Activated CD4-positive, alpha-beta T cell treated with anti-CD3 and anti-CD28 coated beads, Interleukin-2, amount 10 ng/mL, durations not matched to agents 24 days and 14 days (primary cell): ENCODE data around the gene ETV5. TPM values are rescaled to one million over a fixed set of nuclear protein-coding genes. Genes with fewer than 3 reads are reported as not detected.

Experiments used
- DNase-seq: peaks from one replicate; pipeline ENCODE4 v3.0.0; 2022
- H3K27ac Mint-ChIP-seq: one replicate; pipeline ENCODE4 v1.8.0; 2022; ENCODE audit warnings: mild to moderate bottlenecking, mixed read lengths
- H3K27me3 Mint-ChIP-seq: one replicate; pipeline ENCODE4 v1.8.0; 2022; ENCODE audit warnings: mixed read lengths
- H3K36me3 Mint-ChIP-seq: one replicate; pipeline ENCODE4 v1.8.0; 2022; ENCODE audit warnings: low read depth, mild to moderate bottlenecking, mixed read lengths
- H3K4me1 Mint-ChIP-seq: one replicate; pipeline ENCODE4 v1.8.0; 2021; ENCODE audit warnings: mixed read lengths
- H3K4me3 Mint-ChIP-seq: one replicate; pipeline ENCODE4 v1.8.0; 2022; ENCODE audit warnings: mild to moderate bottlenecking, moderate library complexity, mixed read lengths
- H3K9me3 Mint-ChIP-seq: one replicate; pipeline ENCODE4 v1.8.0; 2021; ENCODE audit warnings: mixed read lengths
- intact Hi-C: fragments of 100-400 bp; cut with micrococcal nuclease; formaldehyde crosslinking; loops from one replicate; pipeline ENCODE4 v1.15.1; 2023
- total RNA-seq: library from RNA; stranded (reverse); gene quantifications from 2 replicates; pipeline ENCODE4 v1.2.3, GENCODE V29; 2022

Gene ETV5
- total RNA-seq, 1 donor from 2014 or later, result 2.5 TPM

GRCh38 chr3:185999221-185999620 lies 109.7 kb downstream of the ETV5 start:
- Mint-ChIP-seq H3K4me3 (no peak overlapping the region), H3K27ac (no peak overlapping the region), H3K9me3 (no peaks in the 10 kb centered on the region), H3K36me3 (no peaks in the 10 kb centered on the region), H3K4me1 (no peaks in the 10 kb centered on the region), H3K27me3 (peaks cover 34% of the 10 kb centered on the region)
- intact Hi-C loops, result no loop called here
- DNase-seq, result no peak

- no peaks in the 10 kb centered on the region for H3K36me3 Mint-ChIP-seq
- H3K4me3 Mint-ChIP-seq, result no peak overlapping the region
- H3K27ac Mint-ChIP-seq, result no peak overlapping the region
- intact Hi-C loops, result no loop called here
- H3K4me1 Mint-ChIP-seq, result no peaks in the 10 kb centered on the region
- DNase-seq, result no peak
- peaks cover 34% of the 10 kb centered on the region for H3K27me3 Mint-ChIP-seq
- no peaks in the 10 kb centered on the region for H3K9me3 Mint-ChIP-seq
Observed at GRCh38 chr3:185998136-185998535, 110.8 kb downstream of the ETV5 start.

GRCh38 chr3:185997130-185997529 lies 111.8 kb downstream of the ETV5 start:
- Mint-ChIP-seq H3K36me3 (no peaks in the 10 kb centered on the region), H3K27ac (no peak overlapping the region), H3K4me3 (no peak overlapping the region), H3K9me3 (no peaks in the 10 kb centered on the region), H3K27me3 (peaks cover 27% of the 10 kb centered on the region), H3K4me1 (no peaks in the 10 kb centered on the region)
- intact Hi-C loops, result no loop called here
- DNase-seq, result no peak

Other genes with a start within 250 kb of the ETV5 start
- 311 and 314 TPM in 2 replicates for gene TRA2B, start 171.1 kb downstream of the ETV5 start, total RNA-seq